Erythroblast (primary cell): ENCODE results near the gene VWA3B.

Source experiments
- GATA1 ChIP-seq: IDR thresholded peaks from 2 replicates; pipeline ENCODE4 v1.6.1; 2011; ENCODE audit warnings: low read depth, mild to moderate bottlenecking, control low read depth, low read length, moderate library complexity
- POLR2A ChIP-seq: IDR thresholded peaks from 2 replicates; pipeline ENCODE4 v1.6.1; 2011; ENCODE audit warnings: mild to moderate bottlenecking, low read length

GRCh38 chr2:98296440-98296839 is 209.5 kb downstream of the VWA3B start:
- TF ChIP-seq POLR2A (no peak), GATA1 (no peak)
